ENCODE data around the gene REV1. TPM values are rescaled to one million over a fixed set of nuclear protein-coding genes. Genes with fewer than 3 reads are reported as not detected.

REV1 gene
- total RNA-seq, 4 donors from 2014 or later = 54.7 to 84.4 (median 68.8) TPM

DNA sequence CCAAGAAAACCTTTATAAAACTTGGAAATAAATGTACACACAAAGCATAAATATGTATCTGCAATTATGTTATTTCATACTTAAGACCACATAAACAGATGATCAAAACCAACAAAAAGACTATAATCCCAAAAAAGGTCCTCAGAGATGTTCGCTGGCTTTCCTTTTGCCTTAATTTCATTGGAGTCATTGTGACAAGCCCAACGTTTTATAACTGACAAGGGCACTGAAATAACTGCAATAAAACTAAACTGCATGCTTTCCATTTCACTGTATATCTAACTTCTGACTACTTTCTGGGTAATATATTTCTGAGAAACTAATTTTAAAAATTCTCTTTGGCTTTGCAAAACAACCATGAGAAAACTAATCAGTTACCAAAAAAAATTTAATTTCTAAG, 56.5 kb downstream of the REV1 start:
- Histone ChIP-seq H3K9me3 (no peaks in the 10 kb centered on the region), H3K4me3 (replicated peaks in 1 of 3) (no peak overlapping the region), H3K27ac (no peak overlapping the region), H3K27me3 (no peaks in the 10 kb centered on the region), H3K4me1 (peaks cover 23 to 26% of the 10 kb centered on the region in 2 donors), H3K36me3 (peaks cover 0 to under 1% of the 10 kb centered on the region in 2 donors)
- TF ChIP-seq, protein P1, sequence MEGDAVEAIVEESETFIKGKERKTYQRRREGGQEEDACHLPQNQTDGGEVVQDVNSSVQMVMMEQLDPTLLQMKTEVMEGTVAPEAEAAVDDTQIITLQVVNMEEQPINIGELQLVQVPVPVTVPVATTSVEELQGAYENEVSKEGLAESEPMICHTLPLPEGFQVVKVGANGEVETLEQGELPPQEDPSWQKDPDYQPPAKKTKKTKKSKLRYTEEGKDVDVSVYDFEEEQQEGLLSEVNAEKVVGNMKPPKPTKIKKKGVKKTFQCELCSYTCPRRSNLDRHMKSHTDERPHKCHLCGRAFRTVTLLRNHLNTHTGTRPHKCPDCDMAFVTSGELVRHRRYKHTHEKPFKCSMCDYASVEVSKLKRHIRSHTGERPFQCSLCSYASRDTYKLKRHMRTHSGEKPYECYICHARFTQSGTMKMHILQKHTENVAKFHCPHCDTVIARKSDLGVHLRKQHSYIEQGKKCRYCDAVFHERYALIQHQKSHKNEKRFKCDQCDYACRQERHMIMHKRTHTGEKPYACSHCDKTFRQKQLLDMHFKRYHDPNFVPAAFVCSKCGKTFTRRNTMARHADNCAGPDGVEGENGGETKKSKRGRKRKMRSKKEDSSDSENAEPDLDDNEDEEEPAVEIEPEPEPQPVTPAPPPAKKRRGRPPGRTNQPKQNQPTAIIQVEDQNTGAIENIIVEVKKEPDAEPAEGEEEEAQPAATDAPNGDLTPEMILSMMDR (IDR thresholded peaks at IDR 0.05) = no peak
- intact Hi-C loops (cut with DNase I) = no loop called here
- no peak for DNase-seq
- WGBS, 2 donors = 86 to 95% methylated on average over 2 of the region's 2 CpGs

DNA sequence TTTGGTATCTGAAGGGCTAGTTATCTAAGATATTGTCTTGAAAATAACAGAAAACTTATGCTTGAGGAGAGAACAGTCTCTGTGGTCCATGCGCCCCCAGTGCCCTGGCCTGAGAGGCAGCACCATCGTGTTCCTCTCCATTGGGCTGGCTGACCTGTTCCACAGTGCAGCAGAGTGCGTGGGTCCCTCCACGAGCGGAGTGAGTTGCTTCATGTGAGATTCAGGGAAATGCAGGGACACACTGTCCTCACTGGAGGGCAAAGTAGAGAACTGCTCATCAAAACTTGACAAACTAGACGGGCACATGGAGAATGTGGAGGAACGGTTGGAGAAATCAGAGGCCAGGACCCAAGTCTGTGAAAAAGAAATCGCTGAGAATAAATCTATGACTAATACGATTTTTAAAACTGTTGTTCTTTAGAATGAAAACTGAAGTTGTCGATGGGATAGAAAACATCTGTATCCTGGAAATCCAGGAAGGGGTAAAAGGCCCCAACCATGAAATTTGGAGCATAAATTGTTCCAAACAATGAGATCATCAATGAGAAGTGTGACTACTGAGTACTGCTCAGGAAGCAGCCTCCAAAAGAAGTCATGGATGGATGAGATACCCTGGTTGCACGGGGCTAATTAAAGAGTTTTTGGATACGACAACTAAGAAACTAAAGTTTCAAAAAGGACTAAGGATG, 58.1 kb downstream of the REV1 start:
- H3K4me1 ChIP-seq = peaks cover 23 to 26% of the 10 kb centered on the region in 2 donors
- no peaks in the 10 kb centered on the region for H3K9me3 ChIP-seq
- TF ChIP-seq, protein P1 (IDR thresholded peaks at IDR 0.05) = no peak
- TF ChIP-seq POLR2A (IDR thresholded peaks at IDR 0.05) = no peak
- peak overlapping the region in 2 of 3 donors; percentile 2 to 52 for H3K27ac ChIP-seq
- peak in 1 of 2 donors; percentile 8 for DNase-seq
- intact Hi-C loops (cut with DNase I) = no loop called here
- H3K27me3 ChIP-seq = no peaks in the 10 kb centered on the region
- 91 to 94% methylated on average over 12 of the region's 12 CpGs for WGBS, 2 donors
- no peak overlapping the region for H3K4me3 ChIP-seq (replicated peaks in 1 of 3)
- peaks cover 0 to 6% of the 10 kb centered on the region in 2 donors for H3K36me3 ChIP-seq

DNA sequence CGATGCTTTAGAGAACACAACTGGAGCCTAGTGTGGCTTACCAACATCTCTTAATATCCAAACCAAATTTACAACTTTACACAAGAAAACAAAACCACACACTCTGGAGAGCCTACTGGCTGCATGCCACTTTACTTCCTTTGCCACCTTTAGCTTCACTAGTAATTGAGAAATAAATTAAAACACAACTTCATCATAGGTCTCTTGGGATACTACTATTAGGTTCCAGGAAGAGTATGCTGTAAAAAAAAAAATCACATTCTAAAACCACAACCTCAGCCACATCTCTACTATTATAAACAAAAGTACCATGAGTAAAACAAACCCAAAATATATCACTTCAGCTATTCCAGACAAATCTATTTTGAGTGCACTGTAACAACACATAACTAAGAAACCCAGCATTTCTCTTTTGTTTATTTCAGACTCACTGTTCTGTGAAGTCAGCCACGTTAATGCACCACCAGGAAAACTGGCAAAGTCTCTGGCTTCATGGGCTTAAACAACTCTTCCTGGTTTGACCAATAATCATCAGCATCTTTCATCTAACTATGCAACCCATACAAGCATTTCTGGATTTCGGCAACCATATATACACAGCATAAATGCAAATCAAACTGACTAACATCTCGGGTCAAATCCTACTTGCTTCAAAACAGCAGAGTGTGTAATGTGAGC, 59.1 kb downstream of the REV1 start:
- WGBS, 2 donors = 42 to 50% methylated on average over 4 of the region's 4 CpGs
- no peaks in the 10 kb centered on the region for H3K9me3 ChIP-seq
- H3K27me3 ChIP-seq = no peaks in the 10 kb centered on the region
- peak; percentile 26 to 47 for DNase-seq
- no peak overlapping the region for H3K4me3 ChIP-seq (replicated peaks in 1 of 3)
- intact Hi-C loops (cut with DNase I) = no loop called here
- H3K4me1 ChIP-seq = peaks cover 23 to 26% of the 10 kb centered on the region in 2 donors
- H3K27ac ChIP-seq = peak overlapping the region; percentile 3 to 52 (median 29)
- TF ChIP-seq, protein P1 (IDR thresholded peaks at IDR 0.05) = no peak
- no peak for TF ChIP-seq POLR2A (IDR thresholded peaks at IDR 0.05)
- H3K36me3 ChIP-seq = peaks cover 0 to 6% of the 10 kb centered on the region in 2 donors

DNA sequence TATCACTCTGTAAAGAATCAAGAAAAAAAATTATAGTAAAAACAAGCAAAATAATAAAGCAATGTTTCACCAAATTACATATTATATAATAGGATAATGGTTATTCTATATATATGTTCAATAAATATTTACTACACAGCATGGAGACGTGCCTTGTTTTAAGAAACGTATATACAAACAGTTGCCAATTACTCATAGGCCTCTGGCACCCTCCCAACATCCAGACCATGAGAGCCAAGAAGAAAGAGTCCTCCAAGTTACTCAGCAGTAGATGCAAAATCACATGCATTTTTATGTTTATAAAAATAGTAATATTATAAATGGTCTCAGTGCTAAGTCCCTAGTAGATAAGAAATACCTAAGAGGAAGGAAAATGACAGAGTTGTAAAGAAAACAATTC, 64.8 kb downstream of the REV1 start:
- Histone ChIP-seq H3K4me1 (peaks cover under 1% of the 10 kb centered on the region in 2 donors), H3K27ac (no peak overlapping the region), H3K36me3 (peaks cover 11 to 18% of the 10 kb centered on the region in 2 donors)

More for the DNA sequence above, 64.8 kb downstream of the REV1 start:
- intact Hi-C loops (cut with DNase I) = loop anchor here (10.0 kb wide), 1 partner anchor 70 kb away; the partner anchor contains the start of gene REV1
- 38 to 43% methylated on average over 2 of the region's 2 CpGs for WGBS, 2 donors
- no peak overlapping the region for H3K4me3 ChIP-seq (replicated peaks in 1 of 3)
- no peak for TF ChIP-seq POLR2A (IDR thresholded peaks at IDR 0.05)
- TF ChIP-seq, protein P1 (IDR thresholded peaks at IDR 0.05) = no peak
- H3K27me3 ChIP-seq = no peaks in the 10 kb centered on the region
- no peaks in the 10 kb centered on the region for H3K9me3 ChIP-seq
- peak; percentile 13 to 20 for DNase-seq

Data from thyroid gland (tissue), 4 donors.